Thyroid gland (tissue), 4 donors: ENCODE results near the gene MICB. TPM values are rescaled to one million over a fixed set of nuclear protein-coding genes. Genes with fewer than 3 reads are reported as not detected.

ENCODE experiments used
- DNase-seq, 2 donors: peaks; one replicate each; pipeline ENCODE4 v3.0.0-alpha.2; 2019
- H3K27ac ChIP-seq, 3 donors: fragments of 200-600 bp; sonication (generic); 1 replicate in 2 of 3; 2 replicates in 1 of 3; pipeline ENCODE4 v1.5.1; 2016 to 2019; ENCODE audit warnings: mild to moderate bottlenecking in 1 of 3, moderate library complexity in 1 of 3
- H3K27me3 ChIP-seq: fragments of 200-600 bp; sonication (generic); one replicate; pipeline ENCODE4 v1.5.1; 2019
- H3K36me3 ChIP-seq, 2 donors: fragments of 200-600 bp; sonication (generic); one replicate each; pipeline ENCODE4 v1.5.1; 2016 to 2019
- H3K4me1 ChIP-seq, 2 donors: fragments of 200-600 bp; sonication (generic); one replicate each; pipeline ENCODE4 v1.5.1; 2017 to 2019
- H3K4me3 ChIP-seq, 3 donors: fragments of 200-600 bp; sonication (generic); replicated peaks in 1 of 3; 1 replicate in 2 of 3; 2 replicates in 1 of 3; pipeline ENCODE4 v1.5.1; 2016; ENCODE audit warnings: mild to moderate bottlenecking in 1 of 3
- H3K9me3 ChIP-seq: fragments of 200-600 bp; sonication (generic); one replicate; pipeline ENCODE4 v1.5.1; 2017
- POLR2A ChIP-seq, 2 donors: fragments of 450-650 bp; IDR thresholded peaks; one replicate each; pipeline ENCODE4 v1.6.1; 2017; ENCODE audit warnings: antibody characterized with exemption in 2 of 2, mild to moderate bottlenecking in 2 of 2, moderate library complexity in 1 of 2
- WGBS, 2 donors: methylation state at CpG; one replicate each; pipeline ENCODE4 v1.1.5; 2017; 5-methylcytosine and 5-hydroxymethylcytosine counted together
- intact Hi-C: fragments of 100-400 bp; cut with DNase I; formaldehyde crosslinking; loops from one replicate; pipeline ENCODE4 v1.15.1; 2023
- total RNA-seq, 4 donors: library from RNA; depleted of rRNA; stranded (reverse); fragments of >200 nt; gene quantifications; one replicate each; pipeline ENCODE4 v1.2.3, GENCODE V29; 2016
- TF ChIP-seq, protein P1 (sequence below), 6 experiments: fragments of 200-600 bp in 3 of 6; fragments of 450-650 bp in 3 of 6; sonication (generic) in 3 of 6; IDR thresholded peaks; one replicate each; pipeline ENCODE4 v1.5.1; 2016 to 2019; ENCODE audit warnings: antibody characterized with exemption in 6 of 6, mild to moderate bottlenecking in 2 of 6, inconsistent platforms in 1 of 6, moderate library complexity in 1 of 6

Gene MICB
- total RNA-seq, 4 donors from 2014 or later, result 0.89 to 3.4 (median 2.1) TPM

GRCh38 chr6:31470801-31471200 is 27.1 kb upstream of the MICB start:
- no peak overlapping the region for H3K27ac ChIP-seq
- H3K4me1 ChIP-seq, result no peaks in the 10 kb centered on the region
- TF ChIP-seq, protein P1, sequence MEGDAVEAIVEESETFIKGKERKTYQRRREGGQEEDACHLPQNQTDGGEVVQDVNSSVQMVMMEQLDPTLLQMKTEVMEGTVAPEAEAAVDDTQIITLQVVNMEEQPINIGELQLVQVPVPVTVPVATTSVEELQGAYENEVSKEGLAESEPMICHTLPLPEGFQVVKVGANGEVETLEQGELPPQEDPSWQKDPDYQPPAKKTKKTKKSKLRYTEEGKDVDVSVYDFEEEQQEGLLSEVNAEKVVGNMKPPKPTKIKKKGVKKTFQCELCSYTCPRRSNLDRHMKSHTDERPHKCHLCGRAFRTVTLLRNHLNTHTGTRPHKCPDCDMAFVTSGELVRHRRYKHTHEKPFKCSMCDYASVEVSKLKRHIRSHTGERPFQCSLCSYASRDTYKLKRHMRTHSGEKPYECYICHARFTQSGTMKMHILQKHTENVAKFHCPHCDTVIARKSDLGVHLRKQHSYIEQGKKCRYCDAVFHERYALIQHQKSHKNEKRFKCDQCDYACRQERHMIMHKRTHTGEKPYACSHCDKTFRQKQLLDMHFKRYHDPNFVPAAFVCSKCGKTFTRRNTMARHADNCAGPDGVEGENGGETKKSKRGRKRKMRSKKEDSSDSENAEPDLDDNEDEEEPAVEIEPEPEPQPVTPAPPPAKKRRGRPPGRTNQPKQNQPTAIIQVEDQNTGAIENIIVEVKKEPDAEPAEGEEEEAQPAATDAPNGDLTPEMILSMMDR (IDR thresholded peaks at IDR 0.05), result no peak
- no peak for TF ChIP-seq POLR2A (IDR thresholded peaks at IDR 0.05)
- no peak overlapping the region for H3K4me3 ChIP-seq
- no peaks in the 10 kb centered on the region for H3K36me3 ChIP-seq
- 84 to 87% methylated on average over 2 of the region's 2 CpGs for WGBS, 2 donors
- no peaks in the 10 kb centered on the region for H3K9me3 ChIP-seq
- no peaks in the 10 kb centered on the region for H3K27me3 ChIP-seq
- intact Hi-C loops, result no loop called here
- no peak for DNase-seq

GRCh38 chr6:31471711-31472110 is 26.2 kb upstream of the MICB start:
- H3K4me3 ChIP-seq, result no peak overlapping the region
- no peaks in the 10 kb centered on the region for H3K4me1 ChIP-seq
- H3K9me3 ChIP-seq, result no peaks in the 10 kb centered on the region
- 89 to 92% methylated on average over 2 of the region's 2 CpGs for WGBS, 2 donors
- H3K27ac ChIP-seq, result no peak overlapping the region
- DNase-seq, result no peak
- TF ChIP-seq, protein P1 (IDR thresholded peaks at IDR 0.05), result no peak
- no peak for TF ChIP-seq POLR2A (IDR thresholded peaks at IDR 0.05)
- no peaks in the 10 kb centered on the region for H3K27me3 ChIP-seq
- H3K36me3 ChIP-seq, result no peaks in the 10 kb centered on the region
- intact Hi-C loops, result no loop called here

GRCh38 chr6:31472259-31472658 is 25.7 kb upstream of the MICB start:
- Histone ChIP-seq H3K27me3 (no peaks in the 10 kb centered on the region), H3K9me3 (no peaks in the 10 kb centered on the region), H3K36me3 (no peaks in the 10 kb centered on the region), H3K27ac (no peak overlapping the region), H3K4me1 (no peaks in the 10 kb centered on the region), H3K4me3 (no peak overlapping the region)
- intact Hi-C loops, result no loop called here
- DNase-seq, result no peak
- WGBS, 2 donors, result 63 to 64% methylated on average over 2 of the region's 2 CpGs
- TF ChIP-seq, protein P1 (IDR thresholded peaks at IDR 0.05), result no peak
- TF ChIP-seq POLR2A (IDR thresholded peaks at IDR 0.05), result no peak

DNA sequence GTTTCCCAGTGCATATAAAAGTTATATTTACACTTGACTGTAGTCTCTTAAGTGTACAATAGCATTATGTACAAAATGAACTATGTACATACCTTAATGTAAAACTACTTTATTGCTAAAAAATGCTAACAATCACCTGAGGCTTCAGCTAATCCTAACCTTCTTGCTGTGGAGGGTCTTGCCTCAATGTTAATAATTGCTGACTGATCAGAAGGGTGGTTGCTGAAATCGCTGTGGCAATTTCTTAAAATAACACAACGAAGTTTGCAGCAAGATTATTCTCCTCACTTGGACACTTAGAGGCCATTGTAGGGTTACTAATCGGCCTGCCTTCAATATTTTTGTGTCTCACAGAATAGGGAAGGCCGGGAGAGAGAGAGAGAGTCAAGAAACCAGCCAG is 24.7 kb upstream of the MICB start:
- no peak for DNase-seq
- Histone ChIP-seq H3K9me3 (no peaks in the 10 kb centered on the region), H3K4me1 (no peaks in the 10 kb centered on the region), H3K27me3 (no peaks in the 10 kb centered on the region), H3K4me3 (no peak overlapping the region), H3K27ac (no peak overlapping the region), H3K36me3 (no peaks in the 10 kb centered on the region)
- WGBS, 2 donors, result 70 to 83% methylated on average over 4 of the region's 4 CpGs
- no peak for TF ChIP-seq POLR2A (IDR thresholded peaks at IDR 0.05)
- TF ChIP-seq, protein P1 (IDR thresholded peaks at IDR 0.05), result no peak
- intact Hi-C loops, result no loop called here

DNA sequence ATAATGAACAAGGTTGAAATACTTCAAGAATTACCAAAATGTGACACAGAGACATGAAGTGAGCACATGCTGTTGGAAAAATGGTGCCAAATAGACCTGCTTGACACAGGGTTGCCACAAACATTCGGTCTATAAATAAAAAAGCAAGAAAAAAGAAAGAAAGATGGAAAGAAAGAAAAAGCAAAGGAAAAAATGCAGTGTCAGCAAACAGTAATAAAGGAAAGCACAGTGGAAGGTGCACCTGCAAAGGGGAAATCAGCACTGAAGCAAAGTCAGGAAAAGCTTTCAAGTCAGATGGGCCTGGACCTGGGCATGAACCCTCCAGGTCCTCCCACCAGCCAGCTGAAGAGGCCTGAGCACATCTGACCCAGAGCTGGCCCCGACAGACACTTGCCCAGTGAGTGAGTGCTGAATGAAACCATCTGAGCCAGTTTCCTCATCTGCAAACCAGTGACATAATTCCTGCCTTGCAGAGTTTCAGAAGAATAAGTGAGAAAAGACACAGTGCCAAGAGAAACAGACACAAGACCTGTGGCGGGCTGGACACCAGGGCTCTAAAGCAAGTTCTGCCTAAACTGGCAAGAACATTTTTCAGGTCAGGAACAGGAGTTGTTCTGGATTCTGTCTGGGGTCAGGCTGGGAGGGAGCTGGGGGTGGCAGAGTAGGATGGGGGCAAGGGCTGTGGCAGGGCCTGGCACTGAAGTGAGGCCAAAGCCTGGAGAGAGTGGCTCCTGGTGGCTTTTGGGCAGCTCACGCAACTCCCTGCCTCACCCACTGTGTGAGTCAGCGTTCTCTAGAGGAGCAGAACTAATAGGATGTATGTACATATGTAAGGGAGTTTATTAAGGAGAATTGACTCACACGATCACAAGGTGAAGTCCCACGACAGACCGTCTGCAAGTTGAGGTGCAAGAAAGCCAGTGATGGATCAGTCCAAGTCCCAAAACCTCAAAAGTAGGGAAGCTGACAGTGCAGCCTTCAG is 23.9 kb upstream of the MICB start:
- no peak for DNase-seq
- no peak for TF ChIP-seq POLR2A (IDR thresholded peaks at IDR 0.05)
- TF ChIP-seq, protein P1 (IDR thresholded peaks at IDR 0.05), result no peak
- H3K4me3 ChIP-seq, result no peak overlapping the region
- no peaks in the 10 kb centered on the region for H3K4me1 ChIP-seq
- H3K27me3 ChIP-seq, result no peaks in the 10 kb centered on the region
- WGBS, 2 donors, result 77 to 81% methylated on average over 8 of the region's 8 CpGs
- intact Hi-C loops, result no loop called here
- no peak overlapping the region for H3K27ac ChIP-seq
- no peaks in the 10 kb centered on the region for H3K36me3 ChIP-seq
- no peaks in the 10 kb centered on the region for H3K9me3 ChIP-seq
